GF-D8 (cell line): Measurements from ENCODE around the gene ELAPOR1.

Experiments used
- DNase-seq: peaks from one replicate; lab custom pipeline; 2025; lab: John Stamatoyannopoulos, UW

ELAPOR1 gene

DNA sequence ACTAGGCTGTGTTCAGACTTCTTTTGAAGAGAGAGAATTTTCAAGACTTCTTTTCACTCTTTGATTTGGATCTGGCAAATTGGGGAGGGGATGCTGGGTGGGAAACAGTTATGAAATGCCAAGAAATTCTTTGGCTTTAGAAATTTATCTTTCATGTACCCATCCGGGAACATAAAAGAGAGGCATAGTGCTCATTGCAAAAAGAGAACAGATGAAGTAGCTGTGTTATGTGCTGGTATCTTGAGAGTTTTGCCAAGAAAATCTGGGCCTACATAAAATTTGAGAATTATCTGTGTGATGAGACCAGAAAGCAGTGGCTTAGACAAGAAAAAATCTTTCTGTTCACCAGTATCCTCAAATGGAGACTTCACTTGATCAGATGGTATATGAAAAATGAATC, 19.0 kb upstream of the ELAPOR1 start:
- DNase-seq = no peak

DNA sequence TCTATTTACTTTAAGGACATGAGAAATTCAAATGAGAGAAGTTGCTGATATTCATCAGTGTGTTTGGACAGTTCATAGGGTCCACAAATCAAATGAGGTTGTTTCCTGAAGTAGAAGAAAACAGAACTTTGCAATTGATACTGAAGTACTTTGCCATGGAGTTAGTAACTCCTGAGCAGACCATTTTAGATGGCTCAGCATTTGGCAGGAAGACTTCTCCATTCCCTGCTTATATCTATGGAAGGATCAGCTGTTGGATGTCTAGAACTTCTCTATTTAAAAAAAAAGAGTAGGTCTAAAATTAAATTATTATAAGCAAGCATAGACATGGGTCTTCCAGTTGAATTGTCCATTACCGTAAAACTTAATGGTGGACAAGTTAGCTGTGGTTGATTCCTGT, 18.3 kb upstream of the ELAPOR1 start:
- no peak for DNase-seq

DNA sequence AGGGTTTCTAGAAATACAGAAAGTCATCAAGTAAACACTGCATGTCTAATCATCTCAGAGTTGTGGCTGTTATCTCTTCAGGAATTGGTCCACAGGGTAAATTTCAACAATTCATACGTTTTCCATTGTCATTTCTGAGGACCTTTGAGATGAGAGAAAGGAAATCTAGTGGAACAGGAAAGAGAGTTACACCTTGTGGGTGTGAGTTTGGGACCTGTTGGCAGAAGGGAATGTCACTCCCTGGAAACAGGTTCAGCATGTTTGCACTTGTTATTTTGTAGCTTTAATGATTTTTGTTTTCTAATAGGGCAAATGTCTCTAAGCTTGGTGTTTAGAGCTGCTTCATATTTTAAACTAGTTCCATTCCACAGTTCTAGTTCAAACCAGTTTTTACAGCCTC, 17.8 kb upstream of the ELAPOR1 start:
- DNase-seq = no peak

DNA sequence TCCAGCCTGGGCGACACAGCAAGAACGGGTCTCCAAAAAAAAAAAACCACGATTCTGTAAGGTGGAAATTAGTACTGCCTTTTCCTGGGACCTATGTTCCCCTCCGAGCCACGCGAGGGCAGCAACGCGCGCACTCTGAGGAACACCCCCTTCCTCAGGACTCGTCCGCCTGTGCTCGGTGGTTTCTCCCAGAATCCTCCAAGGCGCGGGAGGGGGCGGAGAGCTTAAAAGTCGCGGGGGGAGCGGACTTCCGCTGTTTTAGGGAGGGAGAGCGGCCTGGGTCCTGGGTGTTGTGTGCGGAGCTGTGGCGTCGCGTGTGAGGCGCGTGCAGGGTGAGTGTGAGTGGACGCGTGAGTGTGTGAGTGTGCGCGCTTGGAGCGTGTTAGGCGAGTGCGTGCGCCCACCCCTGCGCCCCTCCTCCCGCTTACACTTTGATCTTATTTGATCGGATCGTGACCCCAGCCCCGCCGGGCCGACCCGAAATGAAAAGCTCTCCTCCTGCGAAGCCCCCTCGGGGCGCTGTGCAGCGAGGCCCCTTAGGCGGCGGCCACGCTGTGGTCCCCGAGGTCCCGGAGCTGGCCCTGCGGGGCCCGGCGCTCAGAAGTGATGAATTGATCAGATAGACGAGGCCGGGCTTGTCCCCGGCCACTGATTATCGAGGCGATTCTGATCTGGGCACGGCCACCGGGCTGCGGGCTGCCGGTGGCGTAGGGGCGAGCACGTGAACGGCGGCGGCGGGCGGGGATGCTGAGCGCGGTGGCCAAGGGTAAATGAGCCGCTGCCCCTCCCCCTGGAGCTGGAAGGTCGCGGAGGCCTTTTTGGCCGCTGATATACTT, 13.8 kb upstream of the ELAPOR1 start:
- peak; percentile 92 for DNase-seq

DNA sequence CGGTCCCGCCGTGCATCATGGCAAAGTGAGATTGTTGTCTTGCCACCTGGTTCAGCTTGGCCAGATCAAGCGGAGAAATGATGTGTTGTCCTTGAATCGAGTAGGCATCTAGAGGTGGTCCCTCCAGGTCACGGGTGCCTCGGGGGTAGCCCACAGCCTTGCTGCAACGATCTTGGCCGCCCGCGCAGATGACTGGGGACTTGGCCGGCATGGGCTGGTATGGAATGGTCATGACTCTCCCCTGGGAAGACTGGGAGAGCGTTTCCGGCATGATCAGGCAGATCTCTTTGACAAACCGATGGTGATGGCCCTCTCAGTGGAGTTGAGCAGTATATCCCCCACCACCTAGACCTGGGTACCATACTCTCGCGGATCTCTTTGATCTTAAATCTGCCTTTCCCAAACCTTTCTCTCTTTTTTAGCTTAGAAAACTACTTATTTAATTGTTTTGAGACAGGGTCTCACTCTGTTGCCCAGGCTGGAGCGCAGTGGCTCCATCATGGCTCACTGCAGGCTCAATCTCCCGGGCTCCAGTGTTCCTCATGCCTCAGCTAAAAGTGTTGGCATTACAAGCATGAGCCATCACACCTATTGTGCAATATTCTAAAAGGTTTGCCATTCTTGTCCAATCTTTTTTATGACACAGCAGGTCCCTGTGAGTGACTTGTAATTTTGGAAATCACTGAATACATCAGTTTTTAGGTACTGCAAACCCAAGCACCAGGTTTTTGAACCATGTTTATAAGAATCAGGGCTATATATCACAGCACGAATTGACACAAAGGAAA, 9.4 kb upstream of the ELAPOR1 start:
- DNase-seq = no peak

DNA sequence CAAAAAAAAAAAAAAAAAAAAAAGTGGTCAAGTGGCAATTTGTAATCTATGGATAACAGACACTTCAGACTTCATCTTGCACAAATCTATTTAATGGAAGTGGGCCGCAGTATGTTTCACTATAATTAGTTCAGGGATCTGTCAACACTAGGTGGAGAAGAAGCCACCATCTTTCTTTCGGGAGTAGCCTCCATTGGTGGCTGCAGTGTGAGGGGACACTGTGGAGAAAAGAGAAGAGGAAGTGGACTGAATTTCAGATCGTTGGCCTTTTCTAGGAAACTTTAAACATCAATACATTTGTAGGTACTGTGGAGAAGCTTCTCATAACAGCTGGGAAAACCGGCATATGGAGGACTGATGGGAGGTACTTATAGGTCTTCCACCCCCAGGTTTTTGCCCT, 8.0 kb upstream of the ELAPOR1 start:
- DNase-seq = no peak

DNA sequence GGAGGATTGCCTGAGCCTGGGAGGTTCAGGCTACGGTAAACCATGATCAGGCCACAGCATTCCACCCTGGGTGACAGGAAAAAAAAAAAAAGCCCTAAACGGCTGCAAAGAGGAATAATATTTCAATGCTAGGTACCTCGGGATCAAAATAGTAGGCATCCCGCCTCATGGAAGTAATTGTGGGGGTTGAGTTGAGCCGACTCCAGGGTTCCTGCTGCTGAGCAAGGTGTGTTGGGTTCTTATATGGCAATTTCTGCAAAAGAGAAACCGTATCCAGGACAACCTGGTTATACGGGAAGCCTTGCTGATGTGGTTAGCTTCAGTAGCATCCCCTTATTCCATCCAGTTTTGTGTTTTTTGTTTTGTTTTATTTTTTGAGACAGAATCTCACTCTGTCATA, 6.1 kb upstream of the ELAPOR1 start:
- no peak for DNase-seq

DNA sequence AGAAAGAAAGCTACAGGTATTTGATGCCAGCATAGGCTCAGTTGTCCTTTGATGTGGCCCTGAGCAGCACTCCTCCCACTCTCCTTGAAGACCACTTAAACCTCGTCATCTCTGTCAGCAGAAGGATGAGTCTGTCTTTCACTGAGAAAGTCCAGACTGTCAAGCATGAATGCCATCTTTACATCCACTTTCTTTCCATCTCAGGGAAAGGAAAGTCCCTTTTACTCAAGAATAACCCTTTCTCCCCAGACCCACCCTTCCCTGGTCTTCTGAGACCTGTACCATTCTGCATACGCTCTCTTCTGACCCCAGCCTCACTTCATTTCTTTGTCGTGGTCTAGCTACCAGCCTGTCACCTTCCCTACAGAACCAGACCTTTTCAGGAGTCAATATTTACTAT, 4.0 kb upstream of the ELAPOR1 start:
- no peak for DNase-seq

DNA sequence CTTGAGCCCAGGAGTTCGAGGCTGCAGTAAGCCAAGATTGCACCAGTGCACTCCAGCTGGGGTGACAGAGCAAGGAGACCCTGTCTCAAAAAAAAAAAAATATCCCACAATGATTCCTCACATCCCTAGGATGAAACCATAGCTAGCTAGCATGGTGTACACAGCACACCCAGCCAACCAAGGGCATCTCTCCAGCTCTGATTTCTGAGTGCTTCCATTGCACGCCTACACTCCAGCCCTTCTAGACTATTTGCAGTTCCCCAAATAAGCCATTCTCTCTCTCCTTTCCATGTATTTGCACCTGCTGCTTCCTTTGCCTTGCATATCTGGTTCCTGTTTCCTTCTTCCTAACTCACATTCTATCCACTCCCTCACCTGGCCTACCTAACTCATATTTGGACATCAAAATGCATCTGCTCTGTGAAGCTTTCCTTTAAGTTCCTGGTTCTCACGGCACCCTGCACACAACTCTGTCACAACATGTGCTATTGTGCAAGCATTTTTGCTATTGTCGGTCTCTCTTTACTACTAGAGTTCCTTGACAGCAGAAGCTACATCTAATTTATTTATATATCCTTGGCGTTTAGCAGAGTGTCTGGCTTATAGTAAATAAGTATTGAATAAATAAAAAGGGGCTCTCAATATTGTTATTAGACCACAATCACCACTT, 2.4 kb upstream of the ELAPOR1 start:
- peak; percentile 34 for DNase-seq

DNA sequence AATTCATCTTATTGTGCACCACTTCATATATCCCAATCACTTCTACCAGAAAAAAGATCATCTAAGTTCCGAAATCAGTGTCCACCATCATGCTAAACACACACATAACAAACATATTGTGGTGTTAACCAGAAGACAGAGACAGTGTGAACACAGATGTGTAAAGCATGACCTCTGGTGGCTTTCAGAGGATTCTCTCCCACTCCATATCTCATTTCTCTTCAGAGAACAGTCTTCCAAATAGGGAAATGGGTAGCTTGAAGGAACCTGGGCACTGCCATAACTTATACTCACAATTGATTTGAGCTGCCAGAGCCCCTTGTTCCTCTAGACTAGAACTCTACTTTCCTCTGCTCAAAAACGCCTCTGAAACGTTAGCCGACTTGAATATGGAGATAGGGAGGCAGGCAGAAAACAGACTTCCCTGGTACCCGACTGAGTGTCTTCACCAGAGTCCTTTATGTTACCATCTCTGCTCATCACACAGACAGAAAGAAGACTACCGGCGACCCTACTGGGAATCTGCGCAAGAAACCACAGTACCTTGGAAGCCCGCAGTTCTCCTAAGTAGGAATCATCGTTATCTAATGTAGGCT, 1.8 kb upstream of the ELAPOR1 start:
- peak; percentile 65 for DNase-seq

DNA sequence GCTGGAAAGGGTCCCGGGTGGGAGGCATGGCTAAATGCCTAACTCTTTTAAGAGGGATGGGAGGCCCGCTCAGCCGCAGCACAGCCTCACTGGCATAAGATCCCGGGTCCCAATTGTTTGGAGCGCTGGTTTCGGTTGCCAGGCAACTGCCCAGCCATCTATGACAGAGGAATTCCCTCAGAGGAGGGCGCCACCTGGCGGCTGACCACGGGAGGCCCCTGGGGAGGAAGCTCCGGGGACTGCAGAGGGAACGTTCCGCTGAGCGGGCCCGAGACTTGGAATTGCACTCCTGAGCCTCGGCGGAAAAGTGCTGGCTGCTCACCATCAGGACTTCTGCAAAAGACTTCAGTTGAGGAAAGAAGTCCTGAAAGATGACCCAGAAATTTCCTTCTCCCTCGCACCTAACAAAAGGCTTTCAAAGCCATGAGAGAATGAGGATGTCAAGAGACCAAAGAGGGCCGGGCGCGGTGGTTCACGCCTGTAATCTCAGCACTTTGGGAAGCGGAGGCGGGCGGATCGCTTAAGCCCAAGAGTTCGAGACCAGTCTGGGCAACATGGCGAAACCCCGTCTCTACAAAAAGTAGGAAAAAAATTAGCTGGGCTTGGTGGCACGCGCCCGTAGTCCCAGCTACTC, 1.1 kb upstream of the ELAPOR1 start:
- DNase-seq = peak; percentile 48

DNA sequence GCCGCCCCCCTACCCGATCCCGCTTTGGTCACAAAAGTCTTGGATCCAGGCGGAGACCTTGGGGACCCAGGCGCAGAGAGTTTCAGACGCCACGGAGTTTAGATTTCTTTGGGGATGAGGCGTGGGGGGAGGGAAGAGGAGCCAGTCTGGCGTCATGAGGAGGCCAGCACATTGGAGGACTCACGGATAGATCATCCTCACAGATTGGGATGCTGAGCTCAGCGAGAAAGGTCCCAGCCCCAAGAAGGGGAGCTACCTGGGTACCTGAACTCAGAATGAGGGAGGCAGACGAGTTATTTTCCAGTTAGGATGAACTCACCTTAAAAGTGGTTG, 393 bp downstream of the ELAPOR1 start:
- no peak for DNase-seq

DNA sequence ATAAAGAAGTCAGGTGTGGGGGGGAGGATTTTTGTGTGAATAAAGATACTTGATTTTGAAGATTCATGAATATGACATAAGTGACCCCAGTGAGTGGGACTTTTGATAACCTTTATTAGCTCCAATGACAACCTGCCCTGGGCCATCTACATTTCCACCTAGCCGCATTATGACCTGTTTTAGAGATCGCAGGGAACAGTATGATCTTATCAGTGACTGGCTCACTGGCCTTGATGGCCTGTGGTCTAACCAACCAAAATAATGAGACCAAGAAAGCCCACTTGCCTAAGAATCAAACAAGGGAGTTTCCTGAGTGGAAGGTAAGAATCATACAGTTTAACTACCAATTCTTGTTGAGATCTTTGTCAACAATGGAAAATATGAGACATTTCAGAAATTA, 1.8 kb downstream of the ELAPOR1 start:
- no peak for DNase-seq

DNA sequence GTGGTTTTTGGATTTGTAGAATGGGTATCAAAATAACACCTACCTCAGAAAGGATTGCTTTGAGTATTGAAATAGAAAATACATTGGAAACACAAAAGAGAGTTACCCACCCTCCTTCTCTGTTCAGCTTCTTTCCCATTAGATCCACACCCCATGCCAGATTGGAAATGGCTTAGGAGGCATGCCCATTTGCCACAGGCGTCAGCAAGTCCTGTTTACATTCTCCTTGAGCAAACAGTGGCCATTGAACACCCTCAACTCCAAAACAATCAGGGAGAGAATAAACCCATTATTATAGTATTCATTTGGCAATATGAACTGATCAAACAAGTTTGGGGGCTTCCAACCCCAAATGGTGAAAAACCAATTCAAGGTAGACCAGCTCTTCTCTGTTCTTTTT, 2.4 kb downstream of the ELAPOR1 start:
- no peak for DNase-seq

DNA sequence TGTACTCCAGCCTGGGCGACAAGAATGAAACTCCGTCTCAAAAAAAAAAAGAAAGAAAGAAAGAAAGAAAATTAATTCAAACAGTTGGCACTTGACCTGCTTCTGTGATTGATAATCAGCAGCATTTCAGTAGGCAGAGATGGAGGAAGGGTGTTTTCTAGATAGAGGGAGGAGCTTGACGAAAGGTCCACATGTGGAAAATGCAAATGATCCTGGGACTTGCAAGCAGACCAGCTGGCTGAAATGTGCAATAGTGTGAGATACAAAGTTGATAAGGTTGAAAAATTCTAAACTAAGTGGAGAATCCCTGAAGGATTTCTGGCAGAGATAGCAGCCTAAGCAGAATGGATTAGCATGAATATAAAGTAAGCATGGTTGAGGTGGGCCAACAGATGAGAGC, 4.2 kb downstream of the ELAPOR1 start:
- no peak for DNase-seq

DNA sequence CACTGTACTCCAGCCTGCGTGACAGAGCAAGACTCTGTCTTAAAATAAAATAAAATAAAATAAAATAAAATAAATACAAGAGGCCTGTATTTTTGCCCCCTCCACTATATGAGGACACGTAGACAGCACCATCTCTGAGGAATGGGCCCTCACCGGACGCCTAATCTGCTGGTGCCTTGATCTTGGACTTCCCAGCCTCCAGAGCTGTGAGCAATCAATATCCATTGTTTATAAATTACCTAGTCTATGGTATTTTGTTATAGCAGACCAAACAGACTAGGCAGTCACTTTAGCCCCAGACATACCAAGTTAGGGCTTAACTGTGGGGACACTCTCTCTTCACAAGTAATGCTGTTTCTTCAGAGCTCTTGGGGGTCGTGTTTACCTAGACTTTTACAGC, 6.4 kb downstream of the ELAPOR1 start:
- DNase-seq = no peak

DNA sequence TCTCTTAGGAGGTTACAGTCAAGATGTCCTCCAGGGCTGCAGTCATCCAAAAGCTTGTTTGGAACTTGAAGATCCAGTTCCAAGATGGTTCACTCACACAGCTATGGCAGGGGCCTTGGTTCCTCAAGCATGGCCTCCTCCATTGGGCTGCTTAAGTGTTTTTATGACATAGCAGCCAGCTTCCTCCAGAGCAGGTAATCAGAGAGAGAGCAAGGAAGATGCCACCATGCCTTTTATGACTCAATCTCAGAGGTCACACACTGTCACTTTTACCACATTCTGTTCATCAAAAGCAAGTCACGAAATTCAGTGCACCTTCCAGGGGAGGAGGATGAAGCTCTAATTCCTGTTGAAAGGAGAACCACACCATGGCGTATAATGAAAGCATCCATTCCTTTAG, 17.1 kb downstream of the ELAPOR1 start:
- no peak for DNase-seq

DNA sequence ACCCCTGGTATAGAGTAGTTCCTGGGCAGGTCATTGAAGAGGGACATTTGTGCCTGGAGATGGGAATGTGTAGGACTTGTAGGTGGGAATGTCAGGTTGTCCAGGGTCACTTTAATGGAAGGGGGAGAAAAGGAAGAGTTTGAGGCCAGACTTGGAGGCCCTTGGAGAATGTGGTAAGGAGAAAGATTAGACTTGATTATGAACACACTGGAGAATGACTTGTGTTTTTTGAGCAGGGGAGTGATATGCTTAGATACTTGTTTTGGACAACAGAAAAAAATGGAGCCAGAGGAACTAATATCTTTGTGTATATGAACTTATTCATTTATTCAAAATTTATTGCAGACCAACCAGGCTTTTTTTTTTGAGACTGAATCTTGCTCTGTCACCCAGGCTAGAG, 17.9 kb downstream of the ELAPOR1 start:
- DNase-seq = no peak

DNA sequence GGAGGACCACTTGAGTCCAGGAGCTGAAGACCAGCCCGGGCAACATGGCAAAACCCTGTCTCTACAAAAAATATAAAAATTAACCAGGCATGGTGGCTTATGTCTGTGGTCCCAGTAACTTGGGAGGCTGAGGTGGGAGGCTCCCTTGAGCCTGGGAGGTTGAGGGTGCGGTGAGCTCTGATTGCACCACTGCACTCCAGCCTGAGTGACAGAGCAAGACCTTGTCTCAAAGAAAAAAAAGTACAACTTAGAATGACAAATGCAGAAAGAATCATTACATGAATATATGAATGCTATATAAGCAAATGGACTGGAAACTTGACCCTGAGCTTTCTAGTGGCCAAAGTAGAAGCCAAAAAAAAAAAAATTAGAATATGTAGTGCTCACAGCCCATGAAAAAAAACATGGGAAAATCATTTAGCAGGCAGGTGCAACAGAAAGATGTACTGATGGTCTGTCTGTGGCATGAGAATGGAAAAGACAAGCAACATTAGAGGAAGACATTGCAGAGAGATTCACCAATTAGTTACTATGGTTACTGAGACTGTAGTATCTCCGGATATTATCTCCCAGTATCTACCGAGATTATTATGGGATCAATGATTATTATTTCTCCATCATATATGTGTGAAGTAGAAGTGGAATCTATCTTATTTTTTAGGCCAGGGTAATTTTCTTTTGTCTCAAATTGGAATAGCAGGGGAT, 19.2 kb downstream of the ELAPOR1 start:
- no peak for DNase-seq

DNA sequence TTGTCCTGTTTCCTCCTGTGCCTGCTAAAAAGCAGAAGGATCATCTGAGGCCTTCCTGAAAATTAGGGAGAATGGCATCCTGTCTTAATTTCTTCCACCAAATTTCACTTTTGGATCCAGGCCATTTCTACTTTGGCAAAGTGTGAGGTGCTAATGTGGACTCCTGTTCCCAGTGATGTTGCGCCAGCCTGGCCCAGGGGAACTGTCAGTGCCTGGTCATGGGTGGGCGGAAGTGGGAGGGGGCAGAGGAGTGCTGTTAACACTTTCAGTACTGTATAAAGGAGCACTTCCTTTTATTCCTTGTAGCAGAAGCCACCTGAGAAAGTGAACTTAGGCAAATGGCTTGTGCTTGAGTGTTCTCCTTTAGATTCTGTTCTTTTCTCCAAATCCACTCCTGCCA, 19.9 kb downstream of the ELAPOR1 start:
- DNase-seq = peak; percentile 63

DNA sequence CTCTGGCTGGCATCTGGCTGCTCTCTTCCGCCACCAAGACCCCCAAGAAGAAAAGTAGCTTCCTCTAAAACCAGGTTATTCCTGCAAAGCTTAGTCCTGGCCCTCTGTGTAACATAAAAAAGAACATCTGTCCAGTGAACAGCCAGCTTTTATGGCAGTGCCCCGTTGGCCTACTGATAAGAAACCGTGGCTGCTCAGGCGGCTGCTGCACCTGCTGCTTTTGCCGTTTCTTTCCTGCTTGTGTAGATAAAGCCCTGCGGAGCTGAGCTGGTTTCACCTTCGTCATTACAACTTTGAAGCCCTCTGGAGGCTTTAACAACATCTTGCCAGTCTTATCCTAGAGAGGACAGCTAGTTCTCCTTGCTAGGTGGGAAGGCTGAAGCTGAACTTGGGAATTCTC, 20.5 kb downstream of the ELAPOR1 start:
- peak; percentile 70 for DNase-seq

DNA sequence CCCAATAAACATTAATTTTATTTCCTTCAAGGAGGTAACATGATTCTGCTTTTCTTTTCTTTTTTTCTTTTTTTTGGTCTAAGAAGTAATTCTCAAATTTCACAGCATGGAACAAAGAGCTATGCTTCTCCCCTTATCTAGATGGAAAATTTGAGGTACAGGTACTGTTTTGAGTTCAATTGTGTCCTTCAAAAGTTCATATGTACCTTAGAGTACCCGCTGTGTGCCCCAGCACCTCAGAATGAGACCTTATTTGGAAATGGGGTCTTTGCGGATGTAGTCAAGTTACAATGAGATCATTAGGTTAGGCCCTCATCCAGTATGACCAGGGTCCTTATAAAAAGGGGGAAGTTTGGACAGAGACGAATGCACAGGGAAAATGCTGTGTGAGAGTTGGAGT, 22.0 kb downstream of the ELAPOR1 start:
- DNase-seq = no peak
